Naive thymus-derived CD4-positive, alpha-beta T cell (primary cell): Measurements from ENCODE around the gene FAM219B. TPM values are rescaled to one million over a fixed set of nuclear protein-coding genes. Genes with fewer than 3 reads are reported as not detected.
A peak's percentile ranks its signal among the peaks of the same experiment; 100 is the strongest.

Source experiments
- ATAC-seq: fragments of 150-1000 bp; cut with Tn5 transposase; 2 replicates; pipeline ENCODE4 v1.10.0; 2021; ENCODE audit warnings: mild to moderate bottlenecking, moderate library complexity
- CTCF ChIA-PET: fragments of 350-600 bp; sonication (Branson Sonifier 250); formaldehyde crosslinking; loops from one replicate; lab custom pipeline; 2021; ENCODE audit warnings: antibody characterized with exemption; lab: Charles Lee
- POLR2A ChIA-PET: fragments of 350-600 bp; sonication (Branson Sonifier 250); formaldehyde crosslinking; loops from one replicate; lab custom pipeline; 2021; ENCODE audit warnings: antibody characterized with exemption, inconsistent platforms; lab: Charles Lee
- DNase-seq, 9 donors: peaks; one replicate each; pipeline versions ENCODE4 v3.0.0 to v3.0.0-alpha.2; 2020 to 2022; ENCODE audit warnings: mixed read lengths in 1 of 9
- H3K27ac ChIP-seq: one replicate; pipeline ENCODE4 v1.7.0; 2013; ENCODE audit warnings: mild to moderate bottlenecking, low read depth, low read length, moderate library complexity
- H3K27me3 ChIP-seq, 2 donors: one replicate each; pipeline ENCODE4 v1.7.0; 2013; ENCODE audit warnings: low read length in 2 of 2, mild to moderate bottlenecking in 2 of 2, moderate library complexity in 2 of 2; ENCODE audit not compliant: control insufficient read depth in 2 of 2, insufficient read depth in 2 of 2
- H3K36me3 ChIP-seq, 3 experiments: 1 replicate in 2 of 3; 2 replicates in 1 of 3; pipeline ENCODE4 v1.7.0; 2013; ENCODE audit warnings: low read length in 3 of 3, mild to moderate bottlenecking in 3 of 3, moderate library complexity in 1 of 3; ENCODE audit not compliant: insufficient read depth in 3 of 3, control insufficient read depth in 2 of 3
- H3K4me1 ChIP-seq, 2 donors: one replicate each; pipeline ENCODE4 v1.7.0; 2013; ENCODE audit warnings: low read length in 2 of 2, mild to moderate bottlenecking in 2 of 2, moderate library complexity in 1 of 2; ENCODE audit not compliant: control insufficient read depth in 2 of 2, insufficient read depth in 2 of 2
- H3K4me3 ChIP-seq: 2 replicates; pipeline ENCODE4 v1.7.0; 2013; ENCODE audit warnings: mild to moderate bottlenecking, low read length
- H3K9me3 ChIP-seq, 3 experiments: 1 replicate in 2 of 3; 2 replicates in 1 of 3; pipeline ENCODE4 v1.7.0; 2013; ENCODE audit warnings: low read length in 3 of 3; ENCODE audit not compliant: control insufficient read depth in 2 of 3
- H3K27ac Mint-ChIP-seq, 9 donors: one replicate each; pipeline ENCODE4 v1.8.0; 2020 to 2022; ENCODE audit warnings: mixed read lengths in 9 of 9, mild to moderate bottlenecking in 8 of 9, moderate library complexity in 5 of 9, inconsistent platforms in 2 of 9
- H3K27me3 Mint-ChIP-seq, 5 donors: one replicate each; pipeline ENCODE4 v1.8.0; 2021 to 2022; ENCODE audit warnings: mixed read lengths in 5 of 5, mild to moderate bottlenecking in 1 of 5
- H3K36me3 Mint-ChIP-seq, 5 donors: one replicate each; pipeline ENCODE4 v1.8.0; 2020 to 2022; ENCODE audit warnings: mixed read lengths in 5 of 5, mild to moderate bottlenecking in 3 of 5, inconsistent platforms in 1 of 5
- H3K4me1 Mint-ChIP-seq, 7 donors: one replicate each; pipeline ENCODE4 v1.8.0; 2020 to 2022; ENCODE audit warnings: mixed read lengths in 7 of 7, mild to moderate bottlenecking in 3 of 7, inconsistent platforms in 1 of 7
- H3K4me3 Mint-ChIP-seq, 10 donors: one replicate each; pipeline ENCODE4 v1.8.0; 2020 to 2022; ENCODE audit warnings: mild to moderate bottlenecking in 10 of 10, mixed read lengths in 10 of 10, moderate library complexity in 6 of 10, inconsistent platforms in 2 of 10
- H3K9me3 Mint-ChIP-seq, 11 donors: one replicate each; pipeline ENCODE4 v1.8.0; 2020 to 2022; ENCODE audit warnings: mixed read lengths in 11 of 11, mild to moderate bottlenecking in 4 of 11, inconsistent platforms in 1 of 11, moderate library complexity in 1 of 11
- intact Hi-C, 2 donors: fragments of 100-400 bp; cut with micrococcal nuclease; formaldehyde crosslinking; loops; one replicate each; pipeline ENCODE4 v1.15.1; 2023
- polyA plus RNA-seq, 2 donors: library from polyadenylated mRNA; unstranded; fragments of 300-500 nt; fragmentation: Illumina TruSeq; gene quantifications; one replicate each; pipeline ENCODE4 v1.2.3, GENCODE V29; 2021
- total RNA-seq, 6 experiments: library from RNA in 5 of 6; stranded (reverse) in 5 of 6; gene quantifications; 1 replicate in 5 of 6; 2 replicates in 1 of 6; pipeline ENCODE4 v1.2.3 and lab custom pipeline; 2021 to 2026

The FAM219B gene
- total and polyA plus RNA-seq, 7 experiments from 2014 or later: 20.2 to 111 (median 56.7) TPM

GRCh38 chr15:74867466-74868038 lies 39.1 kb downstream of the FAM219B start:
- H3K27ac Mint-ChIP-seq: peak overlapping the region; percentile 58 to 99 (median 83)
- peak overlapping the region; percentile 26 for H3K4me3 ChIP-seq
- peak overlapping the region; percentile 63 to 100 (median 74) for H3K4me3 Mint-ChIP-seq
- ChIA-PET CTCF (interaction anchor here (0.6 to 5.0 kb wide), 6 partner anchors 9 to 88 kb away, joined by 3 to 30 read pairs (median 6); no protein-coding TSS in a partner anchor), POLR2A (interaction anchor here (0.8 to 5.1 kb wide), 9 partner anchors 9 to 34 kb away, joined by 3 to 45 read pairs (median 6); partner anchors contain the start of genes MPI and ULK3)
- H3K27me3 Mint-ChIP-seq: no peaks in the 10 kb centered on the region
- peaks cover 0 to 1% (median 0%) of the 10 kb centered on the region in 3 experiments for H3K36me3 ChIP-seq
- peaks cover 2 to 46% (median 13%) of the 10 kb centered on the region in 5 donors for H3K36me3 Mint-ChIP-seq
- ATAC-seq (no peak), DNase-seq (no peak)
- peaks cover 63 to 70% of the 10 kb centered on the region in 2 donors for H3K4me1 ChIP-seq
- H3K27ac ChIP-seq: peak overlapping the region; percentile 41
- H3K9me3 Mint-ChIP-seq: peaks cover 0 to 4% (median 0%) of the 10 kb centered on the region in 11 donors
- H3K9me3 ChIP-seq: no peaks in the 10 kb centered on the region
- no peaks in the 10 kb centered on the region for H3K27me3 ChIP-seq
- intact Hi-C loops: no loop called here
- peaks cover 63 to 91% (median 73%) of the 10 kb centered on the region in 7 donors for H3K4me1 Mint-ChIP-seq

- H3K27ac ChIP-seq: peak overlapping the region; percentile 27
- Mint-ChIP-seq H3K4me3 (peak overlapping the region in 9 of 10 donors; percentile 12 to 100 (median 37)), H3K27me3 (no peaks in the 10 kb centered on the region), H3K9me3 (peaks cover 0 to 4% (median 0%) of the 10 kb centered on the region in 11 donors), H3K4me1 (peaks cover 60 to 89% (median 68%) of the 10 kb centered on the region in 7 donors), H3K27ac (peak overlapping the region in 8 of 9 donors; percentile 48 to 95 (median 84)), H3K36me3 (peaks cover 0 to 43% (median 11%) of the 10 kb centered on the region in 5 donors)
- ATAC-seq (no peak), DNase-seq (no peak)
- H3K4me1 ChIP-seq: peaks cover 51 to 62% of the 10 kb centered on the region in 2 donors
- H3K9me3 ChIP-seq: no peaks in the 10 kb centered on the region
- ChIA-PET CTCF (no interaction called here), POLR2A (interaction anchor here (1.6 kb wide), 1 partner anchor 14 kb away, joined by 3 read pairs; no protein-coding TSS in a partner anchor)
- no peak overlapping the region for H3K4me3 ChIP-seq
- H3K27me3 ChIP-seq: no peaks in the 10 kb centered on the region
- H3K36me3 ChIP-seq: no peaks in the 10 kb centered on the region
- intact Hi-C loops: no loop called here
Observed at GRCh38 chr15:74866090-74866489, 40.6 kb downstream of the FAM219B start.

- no peaks in the 10 kb centered on the region for H3K27me3 ChIP-seq
- Mint-ChIP-seq H3K27ac (peak overlapping the region; percentile 30 to 95 (median 80)), H3K4me3 (peak overlapping the region in 8 of 10 donors; percentile 15 to 100 (median 58)), H3K4me1 (peaks cover 53 to 81% (median 60%) of the 10 kb centered on the region in 7 donors), H3K27me3 (no peaks in the 10 kb centered on the region), H3K9me3 (peaks cover 0 to 4% (median 0%) of the 10 kb centered on the region in 11 donors), H3K36me3 (peaks cover 0 to 40% (median 11%) of the 10 kb centered on the region in 5 donors)
- peaks cover 44 to 55% of the 10 kb centered on the region in 2 donors for H3K4me1 ChIP-seq
- peak overlapping the region; percentile 53 for H3K27ac ChIP-seq
- no peaks in the 10 kb centered on the region for H3K36me3 ChIP-seq
- no peaks in the 10 kb centered on the region for H3K9me3 ChIP-seq
- POLR2A ChIA-PET: interaction anchor here (0.5 to 1.6 kb wide), 2 partner anchors 13 to 22 kb away, joined by 3 read pairs; no protein-coding TSS in a partner anchor
- CTCF ChIA-PET: interaction anchor here (0.6 kb wide), 1 partner anchor 88 kb away, joined by 3 read pairs; no protein-coding TSS in a partner anchor
- H3K4me3 ChIP-seq: no peak overlapping the region
- no peak for DNase-seq
- ATAC-seq: no peak
- intact Hi-C loops: no loop called here
Observed at GRCh38 chr15:74865316-74865715, 41.3 kb downstream of the FAM219B start.

GRCh38 chr15:74864296-74864695 lies 42.4 kb downstream of the FAM219B start:
- intact Hi-C loops: no loop called here
- DNase-seq (no peak), ATAC-seq (no peak)
- H3K27ac Mint-ChIP-seq: peak overlapping the region; percentile 60 to 92 (median 78)
- H3K9me3 ChIP-seq: no peaks in the 10 kb centered on the region
- peak overlapping the region in 8 of 10 donors; percentile 6 to 60 (median 53) for H3K4me3 Mint-ChIP-seq
- peaks cover 37 to 53% of the 10 kb centered on the region in 2 donors for H3K4me1 ChIP-seq
- no peaks in the 10 kb centered on the region for H3K27me3 ChIP-seq
- H3K9me3 Mint-ChIP-seq: peaks cover 0 to 4% (median 0%) of the 10 kb centered on the region in 11 donors
- H3K4me3 ChIP-seq: no peak overlapping the region
- ChIA-PET CTCF (interaction anchor here (1.6 kb wide), 1 partner anchor 37 kb away, joined by 5 read pairs; no protein-coding TSS in a partner anchor), POLR2A (interaction anchor here (1.1 kb wide), 1 partner anchor 10 kb away, joined by 4 read pairs; no protein-coding TSS in a partner anchor)
- peaks cover 45 to 77% (median 55%) of the 10 kb centered on the region in 7 donors for H3K4me1 Mint-ChIP-seq
- H3K36me3 Mint-ChIP-seq: peaks cover 0 to 33% (median 11%) of the 10 kb centered on the region in 5 donors
- no peaks in the 10 kb centered on the region for H3K27me3 Mint-ChIP-seq
- no peaks in the 10 kb centered on the region for H3K36me3 ChIP-seq
- peak overlapping the region; percentile 35 for H3K27ac ChIP-seq

GRCh38 chr15:74863239-74864056 lies 43.2 kb downstream of the FAM219B start:
- Histone ChIP-seq H3K36me3 (no peaks in the 10 kb centered on the region), H3K27ac (peak overlapping the region; percentile 56), H3K27me3 (no peaks in the 10 kb centered on the region), H3K9me3 (no peaks in the 10 kb centered on the region), H3K4me3 (no peak overlapping the region), H3K4me1 (peaks cover 36 to 53% of the 10 kb centered on the region in 2 donors)
- DNase-seq: no peak
- ChIA-PET CTCF (interaction anchor here (1.6 kb wide), 1 partner anchor 38 kb away, joined by 5 read pairs; no protein-coding TSS in a partner anchor), POLR2A (interaction anchor here (1.1 kb wide), 1 partner anchor 9 kb away, joined by 4 read pairs; no protein-coding TSS in a partner anchor)
- Mint-ChIP-seq H3K9me3 (peaks cover 0 to 4% (median 0%) of the 10 kb centered on the region in 11 donors), H3K4me1 (peaks cover 50 to 75% (median 53%) of the 10 kb centered on the region in 7 donors), H3K27me3 (no peaks in the 10 kb centered on the region), H3K27ac (peak overlapping the region; percentile 53 to 90 (median 78)), H3K36me3 (peaks cover 0 to 28% (median 13%) of the 10 kb centered on the region in 5 donors), H3K4me3 (peak overlapping the region; percentile 2 to 57 (median 35))
- ATAC-seq: no peak
- intact Hi-C loops: no loop called here

GRCh38 chr15:74858369-74858740 lies 48.3 kb downstream of the FAM219B start:
- ATAC-seq (no peak), DNase-seq (no peak)
- H3K4me1 ChIP-seq: peaks cover 23 to 35% of the 10 kb centered on the region in 2 donors
- intact Hi-C loops: loop anchor here in 1 of 2 donors (2.0 kb wide), 1 partner anchor 14 kb away; no protein-coding TSS in a partner anchor
- peaks cover 0 to 10% (median 2%) of the 10 kb centered on the region in 5 donors for H3K36me3 Mint-ChIP-seq
- H3K9me3 ChIP-seq: no peaks in the 10 kb centered on the region
- H3K27me3 ChIP-seq: no peaks in the 10 kb centered on the region
- peak overlapping the region in 8 of 9 donors; percentile 30 to 81 (median 76) for H3K27ac Mint-ChIP-seq
- peak overlapping the region in 1 of 10 donors; percentile 25 for H3K4me3 Mint-ChIP-seq
- H3K36me3 ChIP-seq: peaks cover 0 to 19% (median 5%) of the 10 kb centered on the region in 3 experiments
- H3K27ac ChIP-seq: peak overlapping the region; percentile 10
- H3K4me1 Mint-ChIP-seq: peaks cover 20 to 47% (median 33%) of the 10 kb centered on the region in 7 donors
- no peaks in the 10 kb centered on the region for H3K27me3 Mint-ChIP-seq
- ChIA-PET POLR2A (interaction anchor here (0.6 to 2.0 kb wide), 2 partner anchors 9 to 82 kb away, joined by 3 to 7 read pairs; no protein-coding TSS in a partner anchor), CTCF (interaction anchor here (1.2 to 1.5 kb wide), 3 partner anchors 10 to 43 kb away, joined by 3 to 4 read pairs (median 4); no protein-coding TSS in a partner anchor)
- H3K9me3 Mint-ChIP-seq: no peaks in the 10 kb centered on the region
- H3K4me3 ChIP-seq: no peak overlapping the region
